IPS DF 4.7 (cell line): ENCODE measurements around the gene BIRC2.
"Not testable (repeated sequence)": the region's sequence is repeated elsewhere in the genome, so short reads cannot be mapped to it uniquely, and the experiment has no call there.

ENCODE experiments used
- DNase-seq: peaks from one replicate; pipeline ENCODE4 v3.0.0-alpha.2; 2013; ENCODE audit warnings: low spot score; ENCODE audit errors: extremely low read depth

The BIRC2 gene

GRCh38 chr11:102346748-102347461, at the start of gene BIRC2:
Gene BIRC2, plus strand, starts transcription at chr11:102347214. Its CDS starts 2,641 bp downstream, at chr11:102349855.
- DNase-seq, result peak; percentile 56

GRCh38 chr11:102300837-102301236, 46.2 kb upstream of the BIRC2 start:
- DNase-seq, result not testable (repeated sequence)

- DNase-seq, result no peak
These were observed 44.8 kb upstream of the BIRC2 start for GRCh38 chr11:102302241-102302640.

GRCh38 chr11:102304686-102305085, 42.3 kb upstream of the BIRC2 start:
- no peak for DNase-seq

GRCh38 chr11:102305352-102306047, 41.5 kb upstream of the BIRC2 start:
- DNase-seq, result no peak

GRCh38 chr11:102306048-102306597, 40.9 kb upstream of the BIRC2 start:
- no peak for DNase-seq

GRCh38 chr11:102306817-102307726, 39.9 kb upstream of the BIRC2 start:
- no peak for DNase-seq

GRCh38 chr11:102307727-102308038, 39.3 kb upstream of the BIRC2 start:
- DNase-seq, result no peak

GRCh38 chr11:102309621-102310541, 37.1 kb upstream of the BIRC2 start:
- DNase-seq, result no peak

GRCh38 chr11:102312667-102313066, 34.3 kb upstream of the BIRC2 start:
- DNase-seq, result no peak

- no peak for DNase-seq
These were observed 33.6 kb upstream of the BIRC2 start for GRCh38 chr11:102313238-102313940.

- DNase-seq, result no peak
These were observed 32.2 kb upstream of the BIRC2 start for GRCh38 chr11:102314784-102315183.

- no peak for DNase-seq
These were observed 30.6 kb upstream of the BIRC2 start for GRCh38 chr11:102316346-102316904.

GRCh38 chr11:102317099-102317767, 29.8 kb upstream of the BIRC2 start, which contains the start of gene BIRC3:
Gene BIRC3, plus strand, starts transcription at chr11:102317484. Its CDS starts 7,026 bp downstream, at chr11:102324510.
- no peak for DNase-seq

- DNase-seq, result no peak
These were observed 29.3 kb upstream of the BIRC2 start for GRCh38 chr11:102317768-102318103.

GRCh38 chr11:102318469-102318868, 28.5 kb upstream of the BIRC2 start:
- DNase-seq, result no peak

- no peak for DNase-seq
These were observed 27.5 kb upstream of the BIRC2 start for GRCh38 chr11:102319544-102319943.

GRCh38 chr11:102320188-102320587, 26.8 kb upstream of the BIRC2 start:
- DNase-seq, result no peak

GRCh38 chr11:102320679-102321078, 26.3 kb upstream of the BIRC2 start:
- DNase-seq, result no peak
